Mucosa of rectum (tissue), 2 donors: ENCODE measurements around the gene IKZF3.
"Not testable (repeated sequence)": the region's sequence is repeated elsewhere in the genome, so short reads cannot be mapped to it uniquely, and the experiment has no call there.

Source experiments
- H3K27ac ChIP-seq, 2 donors: one replicate each; pipeline ENCODE4 v1.7.0; 2013; ENCODE audit warnings: inconsistent platforms in 2 of 2, low read depth in 2 of 2, low read length in 2 of 2
- H3K27me3 ChIP-seq, 2 donors: one replicate each; pipeline ENCODE4 v1.7.0; 2013; ENCODE audit warnings: low read length in 2 of 2; ENCODE audit not compliant: control insufficient read depth in 2 of 2, insufficient read depth in 2 of 2
- H3K36me3 ChIP-seq, 2 donors: one replicate each; pipeline ENCODE4 v1.7.0; 2013; ENCODE audit warnings: low read length in 2 of 2; ENCODE audit not compliant: control insufficient read depth in 2 of 2, insufficient read depth in 2 of 2
- H3K4me1 ChIP-seq, 2 donors: one replicate each; pipeline ENCODE4 v1.7.0; 2013; ENCODE audit warnings: low read length in 2 of 2, mild to moderate bottlenecking in 1 of 2; ENCODE audit not compliant: control insufficient read depth in 2 of 2, insufficient read depth in 2 of 2
- H3K4me3 ChIP-seq, 2 donors: one replicate each; pipeline ENCODE4 v1.7.0; 2013; ENCODE audit warnings: low read length in 2 of 2
- H3K9ac ChIP-seq, 2 donors: one replicate each; pipeline ENCODE4 v1.7.0; 2013; ENCODE audit warnings: low read length in 2 of 2, low read depth in 1 of 2, mild to moderate bottlenecking in 1 of 2
- H3K9me3 ChIP-seq, 2 donors: one replicate each; pipeline ENCODE4 v1.7.0; 2013; ENCODE audit warnings: low read length in 2 of 2; ENCODE audit not compliant: control insufficient read depth in 2 of 2
- donor health status: healthy.
- donor health status: Normal muscosa, but diverticular disease.

Gene IKZF3

DNA sequence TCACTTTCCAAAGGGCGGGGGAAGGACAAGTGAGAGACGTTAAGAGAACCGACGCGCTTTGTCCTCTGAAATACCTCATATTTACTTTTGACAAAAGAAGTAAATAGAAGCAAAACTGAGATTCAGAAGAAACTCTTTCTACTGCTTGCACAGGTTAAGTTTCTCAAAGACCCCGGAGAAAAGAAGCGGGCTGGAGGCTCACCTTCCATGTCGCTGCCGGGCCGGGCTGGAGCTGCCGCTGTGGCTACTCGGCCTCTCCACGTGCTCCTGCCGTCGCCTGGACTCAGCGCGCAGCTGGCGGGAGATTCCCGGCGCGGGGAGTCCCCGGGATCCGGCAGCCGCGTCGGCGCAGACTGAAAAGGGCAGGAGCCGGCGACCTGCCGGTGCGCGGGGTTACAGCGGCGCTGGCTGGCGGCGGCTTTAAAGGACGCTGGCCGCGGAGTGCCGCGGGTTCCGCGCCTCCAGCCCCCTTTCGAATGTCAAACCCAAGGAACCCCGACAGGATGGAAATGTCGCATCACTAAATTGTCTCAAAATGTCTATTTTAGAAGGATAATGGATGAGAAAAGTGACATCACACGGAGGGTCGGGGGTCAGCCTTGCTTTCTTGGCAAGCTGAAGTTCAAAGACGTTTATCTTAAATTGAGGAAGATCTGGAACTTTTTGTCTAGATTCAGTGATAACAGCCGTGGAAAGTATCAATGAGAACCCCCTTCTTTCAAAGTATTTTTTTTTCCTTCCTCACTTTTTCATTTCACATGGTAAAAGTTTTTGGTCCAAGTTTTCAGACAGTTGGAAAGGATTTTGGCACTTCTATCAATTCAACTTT lies at the start of gene IKZF3:
Gene IKZF3 (minus strand): TSS at position 395 of the 829 bp plus-strand sequence. CDS start 186 bp downstream, at position 209.
- Histone ChIP-seq H3K9me3 (peaks cover 0 to 2% of the 10 kb centered on the region in 2 donors), H3K27me3 (peaks cover 11 to 17% of the 10 kb centered on the region in 2 donors), H3K36me3 (no peaks in the 10 kb centered on the region), H3K4me3 (peak within 1 kb of the TSS; percentile 40 to 74), H3K9ac (peak within 1 kb of the TSS; percentile 42 to 72), H3K27ac (peak within 1 kb of the TSS; percentile 40 to 59), H3K4me1 (peaks cover 5 to 6% of the 10 kb centered on the region in 2 donors)

DNA sequence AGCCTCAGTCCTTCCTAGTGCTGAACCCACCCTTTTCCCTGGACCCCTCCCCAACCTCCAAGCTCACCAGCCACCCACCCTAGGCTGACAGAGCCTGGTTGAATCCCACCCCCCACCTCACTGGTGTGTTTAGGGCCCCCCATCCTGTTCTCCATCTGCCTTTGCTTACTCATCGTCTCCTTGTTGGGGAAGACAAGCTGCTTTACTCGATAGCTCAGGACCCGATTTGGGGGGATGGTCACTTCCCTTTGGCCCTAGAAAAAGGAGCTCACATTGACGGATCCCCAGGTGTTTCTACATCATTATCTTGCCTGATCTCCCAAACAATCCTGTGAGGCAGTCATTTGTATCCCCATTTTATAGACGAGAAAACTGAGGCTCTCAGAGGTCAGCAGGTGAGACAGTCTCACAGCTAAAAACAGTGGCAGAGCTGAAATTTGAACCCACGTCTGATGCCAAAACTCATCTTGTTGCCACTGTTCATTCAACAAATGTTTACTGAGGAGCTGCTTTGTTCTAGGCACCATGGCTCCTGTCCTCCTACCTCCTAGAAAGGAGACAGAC lies 44.8 kb upstream of the IKZF3 start:
- no peak overlapping the region for H3K9ac ChIP-seq
- peaks cover 33 to 35% of the 10 kb centered on the region in 2 donors for H3K36me3 ChIP-seq
- H3K4me3 ChIP-seq = no peak overlapping the region
- no peaks in the 10 kb centered on the region for H3K27me3 ChIP-seq
- no peaks in the 10 kb centered on the region for H3K9me3 ChIP-seq
- H3K4me1 ChIP-seq = no peaks in the 10 kb centered on the region
- no peak overlapping the region for H3K27ac ChIP-seq

DNA sequence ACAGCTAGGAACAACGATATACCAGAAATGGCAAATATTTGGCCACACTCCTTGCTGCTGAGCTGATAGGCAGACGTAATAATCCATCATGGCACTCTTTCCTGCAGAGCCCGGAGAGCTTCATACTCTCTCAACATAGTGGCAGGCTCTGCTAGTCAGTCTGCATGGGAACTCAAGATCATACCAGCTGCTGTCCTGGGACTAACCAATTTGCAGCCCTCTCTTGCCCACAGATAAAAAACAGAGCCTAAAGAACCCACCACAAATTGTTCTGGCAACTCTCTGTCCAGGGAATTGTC lies 40.8 kb upstream of the IKZF3 start:
- Histone ChIP-seq H3K4me1 (no peaks in the 10 kb centered on the region), H3K36me3 (peaks cover 20 to 25% of the 10 kb centered on the region in 2 donors), H3K4me3 (no peak overlapping the region), H3K9ac (no peak overlapping the region), H3K27ac (no peak overlapping the region), H3K9me3 (no peaks in the 10 kb centered on the region), H3K27me3 (no peaks in the 10 kb centered on the region)

DNA sequence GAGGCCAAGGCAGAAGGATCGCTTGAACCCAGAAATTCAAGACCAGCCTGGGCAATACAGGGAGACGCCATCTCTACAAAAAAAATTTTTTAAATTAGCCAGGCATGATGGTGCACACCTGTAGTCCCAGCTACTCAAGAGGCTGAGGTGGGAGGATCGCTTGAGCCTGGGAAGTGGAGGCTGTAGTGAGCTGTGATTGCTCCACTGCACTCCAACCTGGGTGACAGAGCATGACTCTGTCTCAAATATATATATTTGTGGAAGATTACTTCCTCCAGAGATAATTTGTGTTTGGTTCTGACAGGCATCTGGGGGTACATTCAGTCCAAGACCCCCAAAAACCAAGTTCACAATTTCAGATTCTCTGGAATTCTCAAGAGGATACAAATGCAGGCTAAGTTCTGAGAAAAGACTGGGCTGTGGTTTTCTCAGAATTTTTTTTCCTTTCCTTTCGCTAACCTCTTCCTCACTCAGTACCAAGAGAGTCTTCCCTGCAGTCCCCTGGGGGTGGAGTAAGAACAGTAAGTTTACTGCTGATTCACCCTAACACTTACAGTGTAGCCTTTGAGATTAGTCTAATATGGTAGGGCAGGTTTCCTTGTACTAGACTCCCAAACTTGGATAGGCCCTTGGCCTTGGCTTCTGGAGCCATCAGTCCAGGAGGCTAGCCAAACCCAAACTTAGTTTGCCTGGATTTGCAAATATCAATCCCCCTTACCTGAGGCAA lies 39.2 kb upstream of the IKZF3 start:
- H3K27me3 ChIP-seq = no peaks in the 10 kb centered on the region
- no peak overlapping the region for H3K27ac ChIP-seq
- peaks cover 14 to 18% of the 10 kb centered on the region in 2 donors for H3K36me3 ChIP-seq

DNA sequence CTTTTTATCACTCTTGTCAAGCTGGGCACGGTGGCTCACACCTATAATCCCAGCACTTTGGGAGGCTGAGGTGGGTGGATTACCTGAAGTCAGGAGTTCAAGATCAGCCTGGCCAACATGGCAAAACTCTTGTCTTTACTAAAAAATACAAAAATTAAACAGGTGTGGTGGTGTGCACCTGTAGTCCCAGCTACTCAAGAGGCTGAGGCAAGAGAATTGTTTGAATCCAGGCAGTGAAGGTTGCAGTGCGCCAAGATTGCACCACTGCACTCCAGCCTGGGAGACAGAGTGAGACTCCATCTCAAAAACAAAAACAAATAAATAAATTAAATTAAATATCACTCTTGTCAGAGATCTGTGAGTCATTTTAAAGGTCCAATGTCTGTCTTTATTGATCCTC lies 37.9 kb upstream of the IKZF3 start:
- not testable (repeated sequence) for H3K27me3 ChIP-seq, H3K4me1 ChIP-seq, H3K9me3 ChIP-seq, H3K9ac ChIP-seq, H3K4me3 ChIP-seq, H3K27ac ChIP-seq
- H3K36me3 ChIP-seq = peaks cover 9 to 13% of the 10 kb centered on the region in 2 donors

More for the DNA sequence above, 39.2 kb upstream of the IKZF3 start:
- no peaks in the 10 kb centered on the region for H3K4me1 ChIP-seq
- H3K4me3 ChIP-seq = no peak overlapping the region
- H3K9ac ChIP-seq = no peak overlapping the region
- no peaks in the 10 kb centered on the region for H3K9me3 ChIP-seq

DNA sequence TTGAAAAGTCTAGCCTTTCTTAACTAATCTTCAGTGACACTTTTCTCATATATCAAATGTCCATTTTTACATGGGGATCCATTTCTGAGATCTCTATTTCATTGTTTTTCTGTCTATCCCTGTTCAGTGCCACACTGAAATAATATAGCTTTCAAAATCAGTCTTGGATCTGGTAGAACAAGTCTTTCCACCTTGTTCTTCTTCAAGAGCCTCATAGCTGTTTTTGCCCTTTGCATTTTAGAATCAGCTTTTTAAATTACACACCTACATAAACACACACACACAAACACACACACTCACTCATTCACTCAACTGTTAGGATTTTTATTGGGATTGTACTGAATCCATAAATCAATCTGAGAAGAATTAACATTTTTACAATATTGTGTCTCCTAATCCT lies 35.1 kb upstream of the IKZF3 start:
- Histone ChIP-seq H3K9ac (no peak overlapping the region), H3K27ac (no peak overlapping the region), H3K9me3 (no peaks in the 10 kb centered on the region), H3K27me3 (no peaks in the 10 kb centered on the region), H3K4me1 (no peaks in the 10 kb centered on the region), H3K36me3 (no peaks in the 10 kb centered on the region), H3K4me3 (no peak overlapping the region)

DNA sequence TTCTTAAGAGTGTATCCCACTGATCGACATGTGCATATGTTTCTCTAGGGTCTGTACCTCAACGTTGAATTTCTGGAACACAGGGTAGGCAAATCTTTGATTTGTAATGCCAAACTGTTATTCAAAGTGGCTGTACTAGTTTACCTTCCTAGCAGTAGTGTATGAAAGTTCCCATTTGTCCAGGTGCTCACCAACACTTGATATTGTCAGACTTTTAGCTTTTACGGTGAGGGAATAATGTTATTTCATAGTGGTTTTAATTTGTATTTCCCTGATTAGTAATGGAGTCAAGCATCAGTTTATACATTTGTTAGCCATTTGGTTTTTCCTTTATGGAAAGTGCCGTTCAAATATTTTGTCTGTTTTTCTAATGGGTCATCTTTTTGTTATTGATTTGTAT lies 34.0 kb upstream of the IKZF3 start:
- Histone ChIP-seq H3K4me3 (no peak overlapping the region), H3K9me3 (no peaks in the 10 kb centered on the region), H3K27me3 (no peaks in the 10 kb centered on the region), H3K36me3 (no peaks in the 10 kb centered on the region), H3K4me1 (no peaks in the 10 kb centered on the region), H3K9ac (no peak overlapping the region), H3K27ac (no peak overlapping the region)

DNA sequence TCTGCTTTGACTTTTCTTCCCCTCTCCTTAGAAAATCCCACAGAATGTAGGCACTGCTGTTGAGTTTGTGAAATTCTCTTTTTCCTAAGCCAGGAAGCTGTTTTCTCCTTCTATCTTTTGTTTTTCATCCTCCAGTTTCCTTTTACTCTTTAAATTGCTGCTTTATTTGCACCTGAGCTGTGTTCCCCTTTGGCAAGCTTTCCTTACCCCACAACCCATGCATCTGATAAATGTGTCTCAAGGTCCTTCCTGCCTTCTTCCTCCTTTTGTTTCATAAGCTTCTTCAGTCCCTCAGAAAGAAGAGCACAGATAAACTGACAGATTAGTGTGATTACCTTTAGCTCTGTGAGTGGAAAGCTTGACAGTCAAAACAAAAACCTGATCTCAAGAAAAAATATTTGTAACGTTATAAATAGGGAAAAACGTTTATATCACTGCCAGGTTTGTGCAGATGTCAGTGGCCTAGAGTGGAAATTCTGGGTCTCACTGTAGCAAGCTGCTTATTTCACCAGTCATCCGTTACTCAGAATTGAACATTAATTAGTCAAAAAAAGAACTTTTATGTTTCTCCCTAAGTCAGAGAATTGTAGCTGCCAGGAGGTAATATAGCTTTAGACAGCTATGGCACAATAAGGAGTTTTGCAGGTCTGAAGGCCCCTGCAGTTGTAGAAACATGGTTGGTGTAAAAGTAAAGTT lies 30.7 kb upstream of the IKZF3 start:
- Histone ChIP-seq H3K27ac (no peak overlapping the region), H3K27me3 (no peaks in the 10 kb centered on the region), H3K36me3 (no peaks in the 10 kb centered on the region), H3K9me3 (no peaks in the 10 kb centered on the region), H3K4me3 (no peak overlapping the region), H3K4me1 (no peaks in the 10 kb centered on the region), H3K9ac (no peak overlapping the region)

DNA sequence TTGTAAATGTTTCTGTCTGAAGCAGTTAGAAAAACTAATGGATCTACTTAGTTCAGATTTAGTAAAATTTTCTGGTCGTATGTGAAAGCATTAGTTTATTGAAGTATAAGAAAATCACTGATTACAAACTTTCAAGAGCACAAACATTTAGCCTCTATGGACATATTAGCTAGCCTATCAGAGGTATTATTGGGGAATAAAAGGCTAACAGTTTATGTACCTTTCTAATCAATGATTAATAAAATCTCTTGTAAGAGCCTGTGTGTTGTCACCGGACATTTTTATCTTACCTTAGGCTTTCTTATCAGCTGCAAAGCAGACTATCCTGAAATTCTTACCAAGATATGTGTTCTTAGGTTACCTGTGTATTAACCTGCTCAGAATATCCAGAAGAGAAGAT lies 25.1 kb upstream of the IKZF3 start:
- H3K27ac ChIP-seq = no peak overlapping the region
- no peaks in the 10 kb centered on the region for H3K27me3 ChIP-seq
- no peak overlapping the region for H3K9ac ChIP-seq
- no peak overlapping the region for H3K4me3 ChIP-seq
- no peaks in the 10 kb centered on the region for H3K36me3 ChIP-seq
- H3K4me1 ChIP-seq = no peaks in the 10 kb centered on the region
- no peaks in the 10 kb centered on the region for H3K9me3 ChIP-seq

DNA sequence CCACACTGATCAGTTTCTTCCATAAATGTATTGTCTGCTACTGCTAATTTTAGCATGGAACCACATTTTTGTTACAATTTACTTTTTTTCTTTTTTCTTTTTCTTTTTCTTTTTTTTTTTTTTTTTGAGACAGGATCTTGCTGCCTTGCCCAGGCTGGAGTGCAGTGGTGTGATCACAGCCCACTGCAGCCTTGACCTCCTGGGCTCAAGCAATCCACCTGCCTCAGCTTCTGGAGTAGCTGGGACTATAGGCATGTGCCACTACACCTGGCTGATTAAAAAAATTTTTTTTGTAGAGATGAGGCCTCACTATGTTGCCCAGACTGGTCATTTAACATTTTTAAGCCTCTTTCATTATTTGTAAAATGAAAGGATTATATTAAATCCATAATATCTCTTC lies 23.0 kb upstream of the IKZF3 start:
- H3K9ac ChIP-seq = no peak overlapping the region
- H3K9me3 ChIP-seq = no peaks in the 10 kb centered on the region
- no peak overlapping the region for H3K27ac ChIP-seq
- no peaks in the 10 kb centered on the region for H3K36me3 ChIP-seq
- H3K27me3 ChIP-seq = no peaks in the 10 kb centered on the region
- no peak overlapping the region for H3K4me3 ChIP-seq
- no peaks in the 10 kb centered on the region for H3K4me1 ChIP-seq
